ENCODE results near the gene CREBL2.
"Not testable (repeated sequence)": the region's sequence is repeated elsewhere in the genome, so short reads cannot be mapped to it uniquely, and the experiment has no call there.

Gene CREBL2

DNA sequence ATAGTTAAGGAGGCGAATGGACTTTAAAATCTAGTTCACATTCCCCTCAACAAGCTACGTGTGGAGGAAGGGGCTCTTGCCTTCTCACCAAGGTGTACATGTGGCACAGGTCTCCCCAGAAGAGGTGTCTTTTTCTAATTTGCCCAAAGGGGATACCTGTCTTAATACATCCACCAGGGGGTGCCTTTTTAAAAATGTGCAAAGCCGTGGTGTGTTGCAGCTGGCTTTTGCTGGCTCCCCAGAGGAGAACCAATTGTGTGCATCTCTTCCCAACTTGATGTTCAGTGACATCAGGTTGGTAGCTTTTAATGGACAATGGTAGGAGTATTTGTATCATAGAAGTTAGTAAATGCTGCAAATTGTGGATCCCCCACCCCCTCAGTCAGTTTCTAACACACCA, 33.8 kb downstream of the CREBL2 start:
- DNase-seq (ENCODE audit: low spot score): peak; percentile 58

DNA sequence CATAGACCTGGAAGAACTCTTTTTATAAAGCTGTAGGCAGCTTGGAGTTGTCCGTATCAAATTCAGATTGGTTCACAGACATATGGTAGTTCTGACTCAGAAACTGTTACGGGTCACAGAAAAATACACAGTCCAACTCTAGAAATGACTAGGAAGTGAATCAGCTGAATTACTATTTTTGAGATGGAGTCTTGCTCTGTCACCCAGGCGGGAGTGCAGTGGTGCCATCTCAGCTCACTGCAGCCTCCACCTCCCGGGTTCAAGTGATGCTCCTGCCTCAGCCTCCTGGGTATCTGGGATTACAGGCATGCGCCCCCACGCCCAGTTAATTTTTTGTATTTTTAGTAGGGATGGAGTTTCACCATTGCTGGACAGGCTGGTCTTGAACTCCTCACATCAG, 34.3 kb downstream of the CREBL2 start:
- peak; percentile 74 for DNase-seq (ENCODE audit: low spot score)

More for the DNA sequence above, 33.8 kb downstream of the CREBL2 start:
- TF ChIP-seq, protein P1, sequence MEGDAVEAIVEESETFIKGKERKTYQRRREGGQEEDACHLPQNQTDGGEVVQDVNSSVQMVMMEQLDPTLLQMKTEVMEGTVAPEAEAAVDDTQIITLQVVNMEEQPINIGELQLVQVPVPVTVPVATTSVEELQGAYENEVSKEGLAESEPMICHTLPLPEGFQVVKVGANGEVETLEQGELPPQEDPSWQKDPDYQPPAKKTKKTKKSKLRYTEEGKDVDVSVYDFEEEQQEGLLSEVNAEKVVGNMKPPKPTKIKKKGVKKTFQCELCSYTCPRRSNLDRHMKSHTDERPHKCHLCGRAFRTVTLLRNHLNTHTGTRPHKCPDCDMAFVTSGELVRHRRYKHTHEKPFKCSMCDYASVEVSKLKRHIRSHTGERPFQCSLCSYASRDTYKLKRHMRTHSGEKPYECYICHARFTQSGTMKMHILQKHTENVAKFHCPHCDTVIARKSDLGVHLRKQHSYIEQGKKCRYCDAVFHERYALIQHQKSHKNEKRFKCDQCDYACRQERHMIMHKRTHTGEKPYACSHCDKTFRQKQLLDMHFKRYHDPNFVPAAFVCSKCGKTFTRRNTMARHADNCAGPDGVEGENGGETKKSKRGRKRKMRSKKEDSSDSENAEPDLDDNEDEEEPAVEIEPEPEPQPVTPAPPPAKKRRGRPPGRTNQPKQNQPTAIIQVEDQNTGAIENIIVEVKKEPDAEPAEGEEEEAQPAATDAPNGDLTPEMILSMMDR (IDR thresholded peaks at IDR 0.05; ENCODE audit: extremely low read depth, missing control alignments): no peak

DNA sequence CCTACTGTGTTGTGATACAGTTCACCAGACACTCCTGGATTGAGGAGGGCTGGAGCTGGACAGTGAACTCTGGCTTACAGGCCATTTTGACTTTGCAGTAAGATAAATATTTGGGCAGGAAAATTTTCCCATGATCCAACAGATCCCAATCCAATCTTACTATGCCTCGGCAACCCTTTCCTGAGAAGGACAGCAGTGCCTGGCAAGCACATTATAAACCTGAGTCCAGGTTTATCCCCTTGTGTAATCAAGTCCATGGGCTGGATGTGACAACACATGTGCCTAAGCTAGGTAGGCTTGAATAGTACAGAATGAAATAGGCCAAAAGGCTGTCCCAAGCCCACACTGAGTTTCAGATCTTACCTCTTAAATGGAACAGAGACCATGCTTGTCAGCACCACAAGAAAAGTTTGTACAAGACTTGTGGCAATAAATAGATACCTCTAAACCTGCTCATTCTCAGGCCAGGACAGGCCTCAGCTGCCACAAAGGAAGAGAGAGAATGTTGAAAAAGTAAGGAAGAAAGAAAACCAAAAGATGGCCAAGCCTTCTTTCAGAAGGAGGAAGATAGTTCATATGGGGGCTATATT, 34.9 kb downstream of the CREBL2 start:
- peak; percentile 31 for DNase-seq (ENCODE audit: low spot score)
- TF ChIP-seq, protein P1 (IDR thresholded peaks at IDR 0.05; ENCODE audit: extremely low read depth, missing control alignments): no peak

DNA sequence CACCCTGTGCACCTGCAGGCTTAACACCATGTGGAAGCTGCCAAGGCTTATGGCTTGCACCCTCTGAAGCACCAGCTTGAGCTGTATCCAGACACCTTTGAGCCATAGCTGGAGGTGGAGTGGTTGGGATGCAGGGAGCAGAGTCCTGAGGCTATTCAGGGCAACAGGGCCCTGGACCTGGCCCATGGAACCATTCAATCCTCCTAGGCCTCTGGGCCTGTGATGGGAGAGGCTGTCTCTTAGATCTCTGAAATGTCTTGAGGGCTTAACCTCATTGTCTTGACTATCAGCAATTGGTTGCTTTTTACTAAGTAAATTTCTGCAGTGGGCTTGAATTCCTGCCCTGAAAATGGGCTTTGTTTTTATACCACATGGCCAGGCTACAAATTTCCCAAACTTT, 36.6 kb downstream of the CREBL2 start:
- no peak for DNase-seq (ENCODE audit: low spot score)
- TF ChIP-seq, protein P1 (IDR thresholded peaks at IDR 0.05; ENCODE audit: extremely low read depth, missing control alignments): no peak

DNA sequence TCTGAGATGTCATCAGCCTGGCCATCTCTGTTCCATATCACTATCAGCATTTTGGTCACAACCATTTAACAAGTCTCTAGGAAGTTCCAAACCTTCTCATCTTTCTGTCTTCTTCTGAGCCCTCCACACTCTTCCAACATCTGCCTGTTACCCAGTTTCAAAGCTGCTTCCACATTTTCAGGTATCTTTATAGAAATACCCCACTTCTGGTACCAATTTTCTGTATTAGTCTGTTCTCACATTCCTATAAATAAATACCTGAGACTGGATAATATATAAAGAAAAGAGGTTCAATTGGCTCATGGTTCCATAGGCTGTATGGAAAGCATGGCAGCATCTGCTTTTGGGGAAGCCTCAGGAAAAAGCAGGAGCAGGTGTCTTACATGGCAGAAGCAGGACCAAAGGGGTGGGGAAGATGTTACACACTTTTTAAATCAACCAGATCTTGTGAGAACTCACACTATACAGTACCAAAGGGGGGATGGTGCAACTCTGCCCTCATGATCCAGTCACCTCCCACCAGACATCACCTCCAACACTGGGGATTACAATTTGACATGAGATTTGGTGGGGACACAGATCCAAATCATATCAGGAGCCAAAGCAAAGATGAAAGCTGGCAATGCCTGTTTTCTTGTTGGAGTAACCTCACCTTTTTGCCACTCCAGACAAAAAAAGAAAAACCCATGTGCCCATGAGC, 37.4 kb downstream of the CREBL2 start:
- DNase-seq (ENCODE audit: low spot score): no peak
- TF ChIP-seq, protein P1 (IDR thresholded peaks at IDR 0.05; ENCODE audit: extremely low read depth, missing control alignments): no peak

DNA sequence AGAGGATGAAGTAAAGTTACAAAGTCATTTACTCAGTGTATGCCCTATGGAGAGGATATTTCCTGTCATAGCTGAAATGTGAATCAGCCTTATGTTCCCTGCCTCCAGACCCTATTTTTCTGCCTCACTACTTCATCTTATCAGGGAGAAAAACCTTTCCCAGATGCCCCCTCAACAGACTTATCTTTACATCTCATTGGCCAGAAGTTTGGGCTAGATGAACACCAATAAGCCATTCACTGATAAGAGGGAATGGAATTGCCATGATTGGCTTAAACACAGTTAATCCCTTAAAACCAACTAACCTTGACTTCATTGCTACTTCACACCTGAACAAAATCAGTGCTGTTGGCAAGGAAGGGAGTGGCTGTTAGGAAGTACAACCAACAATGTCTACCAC, 40.1 kb downstream of the CREBL2 start:
- no peak for DNase-seq (ENCODE audit: low spot score)
- TF ChIP-seq, protein P1 (IDR thresholded peaks at IDR 0.05; ENCODE audit: extremely low read depth, missing control alignments): no peak

DNA sequence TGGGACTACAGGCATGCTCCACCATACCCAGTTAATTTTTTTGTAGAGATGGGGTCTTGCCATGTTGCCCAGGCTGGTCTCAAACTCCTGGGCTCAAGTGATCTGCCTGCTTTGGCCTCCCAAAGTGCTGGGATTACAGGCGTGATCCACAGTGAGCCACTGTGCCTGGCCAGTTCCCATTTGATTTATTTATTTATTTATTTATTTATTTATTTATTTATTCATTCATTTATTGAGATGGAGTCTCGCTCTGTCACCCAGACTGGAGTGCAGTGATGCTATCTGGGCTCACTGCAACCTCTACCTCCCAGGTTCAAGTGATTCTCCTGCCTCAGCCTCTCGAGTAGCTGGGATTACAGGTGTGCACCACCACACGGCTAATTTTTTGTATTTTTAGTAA, 41.0 kb downstream of the CREBL2 start:
- DNase-seq (ENCODE audit: low spot score): not testable (repeated sequence)

DNA sequence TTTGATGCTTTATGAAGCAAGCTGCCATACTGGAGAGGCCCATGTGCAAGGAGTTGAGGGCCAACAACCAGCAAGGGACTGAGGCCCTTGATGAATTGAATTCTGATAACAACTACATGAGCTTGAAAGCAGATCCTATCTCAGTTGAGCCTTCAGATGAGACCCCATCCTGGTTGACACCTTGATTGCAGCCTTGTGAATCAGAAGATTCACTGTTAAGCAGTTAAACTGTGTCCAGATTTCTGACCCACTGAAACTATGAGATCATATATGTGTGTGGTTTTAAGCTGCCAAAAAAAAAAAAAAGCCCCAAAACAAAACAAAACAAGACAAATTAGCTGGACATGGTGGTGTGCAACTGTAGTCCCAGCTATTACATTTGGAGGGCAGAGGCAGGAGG, 42.2 kb downstream of the CREBL2 start:
- no peak for DNase-seq (ENCODE audit: low spot score)
- TF ChIP-seq, protein P1 (IDR thresholded peaks at IDR 0.05; ENCODE audit: extremely low read depth, missing control alignments): no peak

All from GM20000 (cell line).